H9 (cell line): ENCODE measurements around the gene SCGB1A1. TPM values are rescaled to one million over a fixed set of nuclear protein-coding genes. Genes with fewer than 3 reads are reported as not detected.

Source experiments
- DNase-seq: peaks from one replicate; pipeline ENCODE4 v3.0.0-alpha.2; 2017
- H2AFZ ChIP-seq: one replicate; pipeline ENCODE4 v1.6.1; 2013; ENCODE audit warnings: mild to moderate bottlenecking, low read length, control low read depth, moderate library complexity
- H2AK5ac ChIP-seq: 2 replicates; pipeline ENCODE4 v1.6.1; 2013; ENCODE audit warnings: low read length, control low read depth, mixed read lengths; ENCODE audit not compliant: insufficient read length
- H2BK120ac ChIP-seq: one replicate; pipeline ENCODE4 v1.6.1; 2013; ENCODE audit warnings: low read depth, mild to moderate bottlenecking, low read length, control low read depth, inconsistent platforms; ENCODE audit not compliant: poor library complexity, severe bottlenecking
- H2BK12ac ChIP-seq: 2 replicates; pipeline ENCODE4 v1.6.1; 2013; ENCODE audit warnings: low read length, control low read depth, mixed read lengths, low read depth; ENCODE audit not compliant: insufficient read length
- H2BK15ac ChIP-seq: 2 replicates; pipeline ENCODE4 v1.6.1; 2013; ENCODE audit warnings: low read depth, low read length, control low read depth
- H2BK20ac ChIP-seq: one replicate; pipeline ENCODE4 v1.6.1; 2013; ENCODE audit warnings: low read depth, mild to moderate bottlenecking, low read length, control low read depth, inconsistent platforms; ENCODE audit not compliant: poor library complexity, severe bottlenecking
- H2BK5ac ChIP-seq: 2 replicates; pipeline ENCODE4 v1.6.1; 2013; ENCODE audit warnings: low read length, control low read depth, mixed read lengths; ENCODE audit not compliant: insufficient read length
- H3K14ac ChIP-seq: 2 replicates; pipeline ENCODE4 v1.6.1; 2013; ENCODE audit warnings: low read length, control low read depth; ENCODE audit not compliant: insufficient read depth
- H3K18ac ChIP-seq: 2 replicates; pipeline ENCODE4 v1.6.1; 2013; ENCODE audit warnings: low read depth, mild to moderate bottlenecking, mixed read lengths, low read length, control low read depth; ENCODE audit not compliant: insufficient read length
- H3K23ac ChIP-seq: 2 replicates; pipeline ENCODE4 v1.6.1; 2013; ENCODE audit warnings: low read length, control low read depth, mixed read lengths, low read depth; ENCODE audit not compliant: insufficient read length
- H3K23me2 ChIP-seq: 2 replicates; pipeline ENCODE4 v1.6.1; 2013; ENCODE audit warnings: low read depth, mild to moderate bottlenecking, mixed read lengths, low read length, control low read depth; ENCODE audit not compliant: insufficient read length, poor library complexity, severe bottlenecking
- H3K27ac ChIP-seq: 2 replicates; pipeline ENCODE4 v1.5.1; 2013; ENCODE audit warnings: low read length, control low read depth, mixed read lengths, low read depth; ENCODE audit not compliant: insufficient read length
- H3K27me3 ChIP-seq: 2 replicates; pipeline ENCODE4 v1.6.1; 2013; ENCODE audit warnings: low read length, control low read depth, inconsistent platforms; ENCODE audit not compliant: insufficient read depth
- H3K4ac ChIP-seq: 2 replicates; pipeline ENCODE4 v1.6.1; 2013; ENCODE audit warnings: low read depth, mild to moderate bottlenecking, control low read depth, inconsistent platforms, low read length, moderate library complexity
- H3K4me1 ChIP-seq: 2 replicates; pipeline ENCODE4 v1.6.1; 2013; ENCODE audit warnings: low read length, control low read depth, inconsistent platforms; ENCODE audit not compliant: insufficient read depth
- H3K4me2 ChIP-seq: 2 replicates; pipeline ENCODE4 v1.6.1; 2013; ENCODE audit warnings: low read length, control low read depth, mixed read lengths; ENCODE audit not compliant: insufficient read length, insufficient read depth
- H3K56ac ChIP-seq: 2 replicates; pipeline ENCODE4 v1.6.1; 2013; ENCODE audit warnings: low read depth, mild to moderate bottlenecking, mixed read lengths, low read length, control low read depth; ENCODE audit not compliant: insufficient read length
- H3K79me1 ChIP-seq: 2 replicates; pipeline ENCODE4 v1.6.1; 2013; ENCODE audit warnings: low read depth, mild to moderate bottlenecking, moderate library complexity, low read length, control low read depth, inconsistent platforms; ENCODE audit not compliant: insufficient read depth, poor library complexity, severe bottlenecking
- H3K79me2 ChIP-seq: 2 replicates; pipeline ENCODE4 v1.6.1; 2013; ENCODE audit warnings: low read length, control low read depth, inconsistent platforms; ENCODE audit not compliant: insufficient read depth
- H3K9ac ChIP-seq: 2 replicates; pipeline ENCODE4 v1.6.1; 2013; ENCODE audit warnings: low read length, control low read depth, mixed read lengths; ENCODE audit not compliant: insufficient read length; ENCODE audit errors: extremely low read depth
- H3K9me3 ChIP-seq: one replicate; pipeline ENCODE4 v1.6.1; 2013; ENCODE audit warnings: low read depth, low read length, inconsistent platforms; ENCODE audit not compliant: control insufficient read depth
- H3T11ph ChIP-seq: one replicate; pipeline ENCODE4 v1.6.1; 2013; ENCODE audit warnings: mild to moderate bottlenecking, low read length, control low read depth, inconsistent platforms
- H4K20me1 ChIP-seq: one replicate; pipeline ENCODE4 v1.6.1; 2013; ENCODE audit not compliant: control insufficient read depth, insufficient read length, insufficient read depth
- H4K5ac ChIP-seq: 2 replicates; pipeline ENCODE4 v1.6.1; 2013; ENCODE audit warnings: low read depth, mild to moderate bottlenecking, mixed read lengths, low read length, control low read depth; ENCODE audit not compliant: insufficient read length
- H4K8ac ChIP-seq: replicated peaks from 2 replicates; pipeline ENCODE4 v1.6.1; 2013; ENCODE audit warnings: low read length, control low read depth, mixed read lengths, low read depth; ENCODE audit not compliant: insufficient read length
- H4K91ac ChIP-seq: 2 replicates; pipeline ENCODE4 v1.6.1; 2013; ENCODE audit warnings: low read depth, mild to moderate bottlenecking, moderate library complexity, mixed read lengths, low read length, control low read depth; ENCODE audit not compliant: insufficient read length
- H3K27ac Mint-ChIP-seq, 3 experiments: 2 replicates in 2 of 3; 3 replicates in 1 of 3; pipeline ENCODE4 v1.8.0; 2020 to 2021; ENCODE audit warnings: mixed read lengths in 3 of 3, mild to moderate bottlenecking in 1 of 3, moderate library complexity in 1 of 3
- H3K27me3 Mint-ChIP-seq: 2 replicates; pipeline ENCODE4 v1.8.0; 2021; ENCODE audit warnings: low read depth, mild to moderate bottlenecking, moderate library complexity, mixed read lengths
- H3K36me3 Mint-ChIP-seq, 3 experiments: 2 replicates in 2 of 3; 3 replicates in 1 of 3; pipeline ENCODE4 v1.8.0; 2020 to 2021; ENCODE audit warnings: low read depth in 3 of 3, mixed read lengths in 3 of 3; ENCODE audit not compliant: insufficient read depth in 1 of 3
- H3K4me1 Mint-ChIP-seq, 2 experiments: 2 replicates each; pipeline ENCODE4 v1.8.0; 2020; ENCODE audit warnings: mixed read lengths in 2 of 2
- H3K4me3 Mint-ChIP-seq, 2 experiments: 2 replicates in 1 of 2; 3 replicates in 1 of 2; pipeline ENCODE4 v1.8.0; 2020 to 2021; ENCODE audit warnings: mild to moderate bottlenecking in 2 of 2, mixed read lengths in 2 of 2, moderate library complexity in 1 of 2
- H3K9me3 Mint-ChIP-seq, 2 experiments: 2 replicates in 1 of 2; 3 replicates in 1 of 2; pipeline ENCODE4 v1.8.0; 2020; ENCODE audit warnings: mild to moderate bottlenecking in 2 of 2, mixed read lengths in 2 of 2, moderate library complexity in 1 of 2
- CTCF ChIP-seq: fragments of 200-600 bp; sonication (generic); conservative IDR thresholded peaks from 3 replicates; pipeline ENCODE4 v1.8.0; 2021; ENCODE audit warnings: antibody characterized with exemption, mild to moderate bottlenecking
- WGBS: extraction: QIAGEN DNeasy Blood & Tissue Kit; methylation state at CpG from one replicate; pipeline ENCODE4 v1.1.7; 2013; ENCODE audit warnings: missing lambda C conversion rate, low lambda C conversion rate, mixed read lengths; ENCODE audit not compliant: insufficient read length; ENCODE audit errors: extremely low coverage; 5-methylcytosine and 5-hydroxymethylcytosine counted together
- total RNA-seq: library from RNA; stranded (reverse); gene quantifications from 2 replicates; pipeline ENCODE4 v1.2.1, GENCODE V29; 2021

SCGB1A1 gene
- total RNA-seq, 1 experiment from 2014 or later, result not detected

DNA sequence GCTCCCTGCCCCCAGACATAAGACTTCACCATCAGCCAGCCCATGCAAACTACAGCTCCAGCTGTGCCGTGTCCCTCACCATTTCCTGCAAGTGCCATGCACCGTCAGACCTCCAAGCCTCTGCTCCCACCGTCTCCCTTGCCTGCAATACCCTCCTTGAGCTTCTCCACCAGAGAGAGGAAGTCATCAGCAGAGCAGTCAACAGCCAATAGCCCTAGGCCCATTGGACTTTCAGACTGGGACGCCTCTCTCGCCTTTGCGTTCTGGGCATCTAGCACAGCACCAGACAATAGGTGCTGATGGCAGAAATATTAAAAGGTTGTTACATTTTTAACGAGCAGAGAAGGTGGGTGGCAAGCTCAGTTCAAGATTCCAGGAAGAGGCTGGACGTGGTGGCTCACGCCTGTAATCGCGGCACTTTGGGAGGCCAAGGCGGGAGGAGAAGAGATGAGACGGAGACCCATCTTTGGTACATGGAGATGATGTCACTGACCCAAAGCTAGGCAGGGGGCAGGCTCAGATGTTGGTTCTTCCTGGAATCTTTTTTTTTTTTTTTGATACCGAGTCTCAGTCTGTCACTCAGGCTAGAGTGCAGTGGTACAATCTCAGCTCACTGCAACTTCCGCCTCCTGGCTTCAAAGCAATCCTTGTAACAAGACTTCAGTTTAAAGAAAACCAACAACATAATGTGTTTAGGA, 31.9 kb downstream of the SCGB1A1 start:
- DNase-seq, result no peak

More for the DNA sequence above, 31.9 kb downstream of the SCGB1A1 start:
- Histone ChIP-seq H3K9me3 (no peaks in the 10 kb centered on the region), H4K5ac (no peak overlapping the region), H3K79me1 (no peaks in the 10 kb centered on the region), H4K91ac (no peak overlapping the region), H2AFZ (no peak overlapping the region), H3K14ac (no peak overlapping the region), H4K8ac (no peak overlapping the region), H3K4me2 (no peak overlapping the region), H3K23me2 (no peaks in the 10 kb centered on the region), H2BK15ac (no peak overlapping the region), H2BK5ac (no peak overlapping the region), H3K18ac (no peak overlapping the region), H3K27ac (no peak overlapping the region), H3K27me3 (no peaks in the 10 kb centered on the region), H2AK5ac (no peak overlapping the region), H3K9ac (no peak overlapping the region), H3K23ac (no peak overlapping the region), H3T11ph (no peak overlapping the region), H3K79me2 (no peaks in the 10 kb centered on the region), H2BK12ac (no peak overlapping the region), H2BK20ac (no peak overlapping the region), H3K4me1 (peaks cover 3% of the 10 kb centered on the region; the same call in 1 of the 2 replicates), H2BK120ac (no peak overlapping the region), H4K20me1 (no peaks in the 10 kb centered on the region), H3K56ac (no peak overlapping the region), H3K4ac (no peak overlapping the region)
- Mint-ChIP-seq H3K36me3 (no peaks in the 10 kb centered on the region; a peak in 1 of 7 replicates), H3K27ac (peak overlapping the region in 2 of 3 experiments; percentile 10 to 57; a peak in 2 of 7 replicates), H3K9me3 (peaks cover 0 to 2% of the 10 kb centered on the region in 2 experiments; a peak in 3 of 5 replicates), H3K27me3 (peaks cover 13% of the 10 kb centered on the region), H3K4me3 (0 out of 5 replicates have a peak overlapping the region, but pooled peaks of 1 of the 2 experiments have one; percentile 2), H3K4me1 (peaks cover 4% of the 10 kb centered on the region in 2 experiments)
- WGBS, result no CpG with 5 or more reads among the region's 15 CpGs
- no peak for TF ChIP-seq CTCF
